ENCODE data around the gene ZDHHC12. TPM values are rescaled to one million over a fixed set of nuclear protein-coding genes. Genes with fewer than 3 reads are reported as not detected.
A peak's percentile ranks its signal among the peaks of the same experiment; 100 is the strongest.

ZDHHC12 gene
- total RNA-seq, 1 experiment from 2014 or later: 35.2 TPM

DNA sequence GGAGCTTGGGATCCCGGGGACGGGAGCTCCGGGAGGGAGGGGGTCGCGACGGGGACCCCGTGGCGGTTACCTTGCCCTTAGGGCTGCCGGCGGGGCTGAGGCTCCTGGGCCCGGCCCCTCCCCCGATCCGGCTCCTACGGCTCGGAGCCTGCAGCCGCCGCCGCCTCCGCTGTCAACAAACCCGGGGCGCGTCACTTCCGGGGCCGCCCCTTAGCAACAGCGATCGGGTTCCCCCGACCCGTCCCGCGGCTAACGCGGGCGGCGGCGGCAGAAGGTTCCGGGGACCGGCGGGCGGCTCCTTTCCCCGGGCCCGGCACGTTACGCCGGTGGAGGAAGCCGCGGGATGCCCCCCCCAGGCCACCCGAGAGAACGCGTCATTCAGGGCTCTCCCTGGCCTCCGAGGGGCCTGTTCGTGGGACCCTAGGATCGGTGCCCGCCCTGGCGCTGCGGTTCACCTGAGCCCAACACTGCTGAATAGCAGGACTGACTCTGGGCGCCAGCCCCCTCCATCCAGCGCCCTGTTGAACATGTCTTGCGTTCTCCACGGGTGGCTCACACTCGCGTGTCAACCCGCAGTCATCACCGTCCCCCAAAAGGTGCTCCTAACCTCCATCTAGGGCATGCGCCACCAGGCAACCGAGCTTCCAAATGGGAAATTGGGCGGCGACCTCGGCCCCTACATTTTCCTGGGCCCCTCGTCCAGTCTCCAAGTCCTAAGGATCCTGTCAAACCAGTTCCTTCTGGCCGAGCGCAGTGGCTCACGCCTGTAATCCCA lies 48.0 kb upstream of the ZDHHC12 start, which contains the start of gene ZER1:
ZER1 (minus strand) TSS at position 183 of the 775 bp plus-strand sequence. CDS start 16,362 bp downstream, outside the sequence.
- TF ChIP-seq, protein P1, sequence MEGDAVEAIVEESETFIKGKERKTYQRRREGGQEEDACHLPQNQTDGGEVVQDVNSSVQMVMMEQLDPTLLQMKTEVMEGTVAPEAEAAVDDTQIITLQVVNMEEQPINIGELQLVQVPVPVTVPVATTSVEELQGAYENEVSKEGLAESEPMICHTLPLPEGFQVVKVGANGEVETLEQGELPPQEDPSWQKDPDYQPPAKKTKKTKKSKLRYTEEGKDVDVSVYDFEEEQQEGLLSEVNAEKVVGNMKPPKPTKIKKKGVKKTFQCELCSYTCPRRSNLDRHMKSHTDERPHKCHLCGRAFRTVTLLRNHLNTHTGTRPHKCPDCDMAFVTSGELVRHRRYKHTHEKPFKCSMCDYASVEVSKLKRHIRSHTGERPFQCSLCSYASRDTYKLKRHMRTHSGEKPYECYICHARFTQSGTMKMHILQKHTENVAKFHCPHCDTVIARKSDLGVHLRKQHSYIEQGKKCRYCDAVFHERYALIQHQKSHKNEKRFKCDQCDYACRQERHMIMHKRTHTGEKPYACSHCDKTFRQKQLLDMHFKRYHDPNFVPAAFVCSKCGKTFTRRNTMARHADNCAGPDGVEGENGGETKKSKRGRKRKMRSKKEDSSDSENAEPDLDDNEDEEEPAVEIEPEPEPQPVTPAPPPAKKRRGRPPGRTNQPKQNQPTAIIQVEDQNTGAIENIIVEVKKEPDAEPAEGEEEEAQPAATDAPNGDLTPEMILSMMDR (conservative IDR thresholded peaks at IDR 0.05; ENCODE audit: low read depth, low read length): no peak
- TF ChIP-seq EZH2 (IDR thresholded peaks at IDR 0.05; ENCODE audit: borderline replicate concordance, low read depth, low read length, poor library complexity, severe bottlenecking): no peak
- H3K4me1 ChIP-seq (ENCODE audit: insufficient read depth, low read length, poor library complexity, severe bottlenecking): peaks cover 11% of the 10 kb centered on the region
- DNase-seq (ENCODE audit: low spot score): peak; percentile 95
- H3K27me3 ChIP-seq (replicated peaks; ENCODE audit: insufficient read depth, low read depth, low read length, poor library complexity): no peaks in the 10 kb centered on the region
- TSS peak; percentile 92 for BruUV-seq (replicated peaks)
- peak within 1 kb of the TSS; percentile 82 for H3K27ac ChIP-seq (ENCODE audit: low read depth, low read length, poor library complexity, severe bottlenecking)
- POLR2A ChIA-PET (ENCODE audit: low non-redundant PET): no interaction called here
- H3K9me3 ChIP-seq (ENCODE audit: low read depth, low read length, poor library complexity, severe bottlenecking): no peaks in the 10 kb centered on the region
- peak within 1 kb of the TSS; percentile 94 for H3K4me3 ChIP-seq (ENCODE audit: low read depth, low read length, poor library complexity, severe bottlenecking)
- intact Hi-C loops (cut with micrococcal nuclease; ENCODE audit: unreplicated experiment): no loop called here
- CTCF ChIA-PET: interaction anchor here (1.2 kb wide), 1 partner anchor 70 kb away, joined by 3 read pairs; the partner anchor contains the start of gene PKN3
- H3K36me3 ChIP-seq (ENCODE audit: insufficient read depth, low read length, poor library complexity, severe bottlenecking): no peaks in the 10 kb centered on the region

DNA sequence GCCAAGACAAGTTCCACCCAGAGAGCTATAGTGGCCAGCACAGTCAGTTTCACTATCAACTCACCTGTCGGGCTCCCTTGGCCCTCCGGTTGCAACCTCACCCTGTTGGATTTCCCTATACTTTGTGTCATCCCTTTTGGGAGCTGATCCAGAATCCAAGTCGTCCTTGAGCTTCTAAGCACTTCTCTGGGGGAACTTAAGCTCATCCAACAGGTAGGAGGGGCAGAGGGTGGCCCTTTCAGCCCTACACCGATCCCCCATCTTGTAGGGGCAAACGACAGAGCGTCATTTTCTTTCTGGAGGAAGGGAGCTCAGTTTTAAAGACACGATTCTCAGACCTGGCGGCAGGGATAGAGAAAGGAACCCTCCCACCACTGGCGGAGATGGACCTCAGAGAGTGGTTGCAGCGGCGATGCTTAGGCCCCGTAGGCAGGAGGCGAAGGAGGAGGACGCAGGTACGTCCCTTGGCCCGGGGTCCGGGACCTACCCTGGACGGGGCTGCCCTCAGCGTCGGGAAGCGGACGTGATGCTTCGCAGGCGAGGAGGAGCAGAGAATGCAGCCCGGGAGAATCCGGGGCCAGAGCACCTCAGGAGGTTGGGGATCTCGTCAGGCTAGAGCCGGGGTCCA lies 47.3 kb upstream of the ZDHHC12 start:
- peak overlapping the region; percentile 82 for H3K27ac ChIP-seq (ENCODE audit: low read depth, low read length, poor library complexity, severe bottlenecking)
- CTCF ChIA-PET: interaction anchor here (1.2 kb wide), 1 partner anchor 69 kb away, joined by 3 read pairs; the partner anchor contains the start of gene PKN3
- BruUV-seq (replicated peaks): no TSS peak
- H3K4me1 ChIP-seq (ENCODE audit: insufficient read depth, low read length, poor library complexity, severe bottlenecking): peaks cover 11% of the 10 kb centered on the region
- no peaks in the 10 kb centered on the region for H3K36me3 ChIP-seq (ENCODE audit: insufficient read depth, low read length, poor library complexity, severe bottlenecking)
- intact Hi-C loops (cut with micrococcal nuclease; ENCODE audit: unreplicated experiment): no loop called here
- POLR2A ChIA-PET (ENCODE audit: low non-redundant PET): no interaction called here
- no peaks in the 10 kb centered on the region for H3K27me3 ChIP-seq (replicated peaks; ENCODE audit: insufficient read depth, low read depth, low read length, poor library complexity)
- H3K4me3 ChIP-seq (ENCODE audit: low read depth, low read length, poor library complexity, severe bottlenecking): peak overlapping the region; percentile 94
- no peaks in the 10 kb centered on the region for H3K9me3 ChIP-seq (ENCODE audit: low read depth, low read length, poor library complexity, severe bottlenecking)
- no peak for DNase-seq (ENCODE audit: low spot score)
- TF ChIP-seq EZH2 (IDR thresholded peaks at IDR 0.05; ENCODE audit: borderline replicate concordance, low read depth, low read length, poor library complexity, severe bottlenecking): no peak
- TF ChIP-seq, protein P1 (conservative IDR thresholded peaks at IDR 0.05; ENCODE audit: low read depth, low read length): no peak

- intact Hi-C loops (cut with micrococcal nuclease; ENCODE audit: unreplicated experiment): no loop called here
These were observed 46.5 kb upstream of the ZDHHC12 start for GRCh38 chr9:128770286-128771030.

More at GRCh38 chr9:128770286-128771030, 46.5 kb upstream of the ZDHHC12 start:
- no peaks in the 10 kb centered on the region for H3K27me3 ChIP-seq (replicated peaks; ENCODE audit: insufficient read depth, low read depth, low read length, poor library complexity)
- peaks cover 11% of the 10 kb centered on the region for H3K4me1 ChIP-seq (ENCODE audit: insufficient read depth, low read length, poor library complexity, severe bottlenecking)
- no peaks in the 10 kb centered on the region for H3K9me3 ChIP-seq (ENCODE audit: low read depth, low read length, poor library complexity, severe bottlenecking)
- ChIA-PET CTCF (interaction anchor here (1.2 kb wide), 1 partner anchor 68 kb away, joined by 3 read pairs; the partner anchor contains the start of gene PKN3), POLR2A (ENCODE audit: low non-redundant PET) (no interaction called here)
- BruUV-seq (replicated peaks): TSS peak; percentile 43
- H3K4me3 ChIP-seq (ENCODE audit: low read depth, low read length, poor library complexity, severe bottlenecking): peak overlapping the region; percentile 94
- no peaks in the 10 kb centered on the region for H3K36me3 ChIP-seq (ENCODE audit: insufficient read depth, low read length, poor library complexity, severe bottlenecking)
- no peak for DNase-seq (ENCODE audit: low spot score)
- no peak for TF ChIP-seq EZH2 (IDR thresholded peaks at IDR 0.05; ENCODE audit: borderline replicate concordance, low read depth, low read length, poor library complexity, severe bottlenecking)
- TF ChIP-seq, protein P1 (conservative IDR thresholded peaks at IDR 0.05; ENCODE audit: low read depth, low read length): no peak
- H3K27ac ChIP-seq (ENCODE audit: low read depth, low read length, poor library complexity, severe bottlenecking): no peak overlapping the region

Data from A673 (cell line).